Transverse colon (tissue), 4 donors: ENCODE results near the gene SPANXN3.

Experiments
- CTCF ChIP-seq, 5 experiments: fragments of 200-600 bp in 3 of 5; fragments of 450-650 bp in 2 of 5; sonication (generic) in 3 of 5; IDR thresholded peaks; 1 replicate in 2 of 5; 2 replicates in 3 of 5; pipeline ENCODE4 v1.5.1; 2016 to 2017; ENCODE audit warnings: antibody characterized with exemption in 5 of 5, inconsistent platforms in 3 of 5, mild to moderate bottlenecking in 2 of 5, moderate library complexity in 1 of 5
- POLR2A ChIP-seq: fragments of 450-650 bp; IDR thresholded peaks from one replicate; pipeline ENCODE4 v1.6.1; 2016; ENCODE audit warnings: antibody characterized with exemption, mild to moderate bottlenecking, moderate library complexity
- POLR2AphosphoS5 ChIP-seq, 3 donors: sonication (generic); formaldehyde crosslinking; IDR thresholded peaks; one replicate each; pipeline ENCODE4 v1.6.1; 2016; ENCODE audit warnings: antibody characterized with exemption in 3 of 3

- TF ChIP-seq CTCF (IDR thresholded peaks at IDR 0.05) = no peak
- no peak for TF ChIP-seq POLR2AphosphoS5 (IDR thresholded peaks at IDR 0.05)
- TF ChIP-seq POLR2A = no peak
Measured at GRCh38 chrX:143500751-143501150, 16.5 kb downstream of the SPANXN3 start.
